Measurements from ENCODE around the gene ERMN. TPM values are rescaled to one million over a fixed set of nuclear protein-coding genes. Genes with fewer than 3 reads are reported as not detected.

Gene ERMN
- total and polyA plus RNA-seq, 12 donors: 0.07 to 0.09 TPM; not detected in 10

DNA sequence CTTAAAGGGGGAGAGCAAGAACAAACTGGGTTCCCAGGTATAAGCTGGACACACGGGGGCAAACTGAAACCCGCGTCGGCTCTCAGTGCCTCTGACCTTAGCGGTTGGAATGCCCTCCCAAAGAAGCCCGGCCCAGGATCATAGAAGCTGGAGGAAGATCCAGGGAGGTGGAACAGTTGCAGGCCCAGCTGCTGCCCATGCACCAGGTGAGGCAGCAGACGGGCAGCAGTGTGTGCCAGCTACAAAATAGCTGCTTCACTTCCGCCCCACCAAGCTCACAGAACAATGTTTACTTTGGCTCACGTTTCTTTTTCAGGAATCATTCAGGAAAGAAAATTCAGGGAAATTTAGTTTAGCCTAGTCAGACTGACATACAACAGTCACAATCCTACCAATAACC, 3.9 kb upstream of the ERMN start:
- Histone ChIP-seq H3K27ac (no peak overlapping the region), H3K9me3 (no peaks in the 10 kb centered on the region), H3K27me3 (no peaks in the 10 kb centered on the region), H3K4me3 (no peak overlapping the region), H3K36me3 (no peaks in the 10 kb centered on the region), H3K4me1 (peaks cover 0 to 12% (median 7%) of the 10 kb centered on the region in 9 donors)
- DNase-seq (no peak), ATAC-seq (no peak)
- WGBS, 2 donors: 78 to 90% methylated on average over 9 of the region's 9 CpGs
- TF ChIP-seq, protein P1, sequence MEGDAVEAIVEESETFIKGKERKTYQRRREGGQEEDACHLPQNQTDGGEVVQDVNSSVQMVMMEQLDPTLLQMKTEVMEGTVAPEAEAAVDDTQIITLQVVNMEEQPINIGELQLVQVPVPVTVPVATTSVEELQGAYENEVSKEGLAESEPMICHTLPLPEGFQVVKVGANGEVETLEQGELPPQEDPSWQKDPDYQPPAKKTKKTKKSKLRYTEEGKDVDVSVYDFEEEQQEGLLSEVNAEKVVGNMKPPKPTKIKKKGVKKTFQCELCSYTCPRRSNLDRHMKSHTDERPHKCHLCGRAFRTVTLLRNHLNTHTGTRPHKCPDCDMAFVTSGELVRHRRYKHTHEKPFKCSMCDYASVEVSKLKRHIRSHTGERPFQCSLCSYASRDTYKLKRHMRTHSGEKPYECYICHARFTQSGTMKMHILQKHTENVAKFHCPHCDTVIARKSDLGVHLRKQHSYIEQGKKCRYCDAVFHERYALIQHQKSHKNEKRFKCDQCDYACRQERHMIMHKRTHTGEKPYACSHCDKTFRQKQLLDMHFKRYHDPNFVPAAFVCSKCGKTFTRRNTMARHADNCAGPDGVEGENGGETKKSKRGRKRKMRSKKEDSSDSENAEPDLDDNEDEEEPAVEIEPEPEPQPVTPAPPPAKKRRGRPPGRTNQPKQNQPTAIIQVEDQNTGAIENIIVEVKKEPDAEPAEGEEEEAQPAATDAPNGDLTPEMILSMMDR (IDR thresholded peaks at IDR 0.05): no peak
- intact Hi-C loops (cut with DNase I): loop anchor here in 7 of 10 donors (5.0 to 10.0 kb wide), 4 partner anchors 163 to 685 kb away; no protein-coding TSS in a partner anchor

DNA sequence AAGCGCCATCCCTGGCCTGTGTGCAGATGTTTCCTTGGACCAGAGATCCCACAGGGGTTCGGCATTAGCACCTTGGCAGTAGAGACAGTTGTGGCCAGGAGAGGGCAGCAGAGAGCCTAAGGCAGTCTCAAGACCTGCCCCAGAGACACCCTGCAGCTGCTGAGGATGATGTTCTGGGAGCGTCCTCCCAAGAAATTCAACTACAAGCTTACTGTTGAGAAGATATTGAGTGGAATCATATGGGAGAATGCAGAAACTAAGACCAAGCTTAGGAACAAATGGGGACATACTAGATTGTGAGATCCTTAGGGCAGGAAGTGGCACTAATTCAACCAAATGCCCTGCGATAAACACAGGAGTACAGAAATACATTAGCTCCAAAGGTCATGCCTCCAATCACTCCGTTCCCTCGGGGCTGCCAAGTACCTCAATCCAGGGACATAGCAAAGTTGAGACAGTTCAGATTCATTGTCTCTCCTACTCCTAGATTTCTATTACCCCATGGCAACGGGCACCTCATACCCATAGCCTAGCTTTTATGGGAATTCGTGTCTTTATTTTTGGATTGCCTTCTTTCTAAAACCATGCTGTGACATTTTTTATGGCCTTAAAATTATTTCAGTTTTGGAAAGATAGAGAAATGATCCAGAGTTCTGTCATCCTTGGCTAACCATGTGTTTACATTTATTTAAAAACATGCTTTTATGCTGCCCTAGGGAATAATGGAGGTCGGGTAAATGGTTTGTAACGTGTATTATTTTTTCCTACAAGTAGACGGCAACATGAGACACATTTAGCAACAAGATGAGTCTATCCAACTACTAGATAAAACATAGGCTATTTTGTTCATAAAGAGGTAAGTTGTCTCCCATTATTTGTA, 2.2 kb upstream of the ERMN start:
- WGBS, 2 donors: 44 to 45% methylated on average over 11 of the region's 11 CpGs
- no peak overlapping the region for H3K4me3 ChIP-seq
- H3K27me3 ChIP-seq: no peaks in the 10 kb centered on the region
- no peaks in the 10 kb centered on the region for H3K36me3 ChIP-seq
- no peak overlapping the region for H3K27ac ChIP-seq
- intact Hi-C loops (cut with DNase I): loop anchor here in 7 of 10 donors (5.0 to 10.0 kb wide), 4 partner anchors 164 to 687 kb away; no protein-coding TSS in a partner anchor
- H3K4me1 ChIP-seq: peaks cover 0 to 12% (median 7%) of the 10 kb centered on the region in 9 donors
- ATAC-seq: peak; percentile 61 to 96 (median 91)
- no peaks in the 10 kb centered on the region for H3K9me3 ChIP-seq
- TF ChIP-seq, protein P1 (IDR thresholded peaks at IDR 0.05): peak; percentile 70 to 97 (median 88)
- DNase-seq: peak; percentile 79

DNA sequence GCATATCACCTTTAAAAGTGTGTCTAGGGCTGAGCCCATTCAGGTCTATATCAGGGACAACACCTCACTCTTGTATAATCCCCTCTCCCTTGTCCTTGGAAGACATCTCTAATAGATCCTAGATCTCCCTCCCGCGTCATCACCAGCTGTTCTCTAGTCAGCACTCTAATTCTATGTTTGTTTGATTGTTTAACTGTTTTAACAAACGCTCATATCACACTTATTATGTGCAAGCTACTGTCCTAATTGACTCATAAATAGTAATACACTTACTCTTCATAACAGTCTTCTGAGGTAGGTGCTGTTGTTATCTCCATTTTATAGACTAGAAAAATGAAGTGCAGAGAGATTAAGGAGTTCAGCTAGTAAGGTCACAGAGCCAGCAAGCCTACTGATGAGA, 1.6 kb upstream of the ERMN start:
- ATAC-seq: peak in 2 of 8 donors; percentile 18 to 27
- Histone ChIP-seq H3K27ac (no peak overlapping the region), H3K9me3 (no peaks in the 10 kb centered on the region), H3K27me3 (no peaks in the 10 kb centered on the region), H3K4me3 (no peak overlapping the region), H3K36me3 (no peaks in the 10 kb centered on the region), H3K4me1 (peaks cover 0 to 12% (median 7%) of the 10 kb centered on the region in 9 donors)
- intact Hi-C loops (cut with DNase I): loop anchor here in 7 of 10 donors (5.0 to 10.0 kb wide), 4 partner anchors 165 to 688 kb away; no protein-coding TSS in a partner anchor
- TF ChIP-seq, protein P1 (IDR thresholded peaks at IDR 0.05): no peak
- WGBS, 2 donors: 71 to 78% methylated on average over 3 of the region's 3 CpGs
- DNase-seq: no peak

DNA sequence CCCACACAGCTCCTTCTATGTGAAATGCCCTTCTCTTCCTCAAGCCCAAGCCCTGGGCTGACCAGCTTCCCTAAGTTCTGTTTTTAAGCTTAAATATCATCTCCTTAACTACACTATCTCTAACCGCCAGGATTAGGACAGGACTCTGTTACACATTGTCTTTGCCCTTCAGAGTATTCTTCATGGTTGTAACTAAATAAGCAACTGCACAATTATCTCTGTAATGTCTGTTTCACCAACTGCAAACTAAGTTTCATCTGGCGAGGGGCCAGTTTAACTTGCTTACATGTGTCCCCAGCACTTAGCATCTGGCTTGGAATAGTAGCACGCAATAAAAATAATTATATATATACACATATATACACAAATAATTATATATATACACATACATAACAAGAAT, 1.1 kb upstream of the ERMN start:
- intact Hi-C loops (cut with DNase I): loop anchor here in 7 of 10 donors (5.0 to 10.0 kb wide), 4 partner anchors 166 to 688 kb away; no protein-coding TSS in a partner anchor
- H3K9me3 ChIP-seq: no peaks in the 10 kb centered on the region
- TF ChIP-seq, protein P1 (IDR thresholded peaks at IDR 0.05): no peak
- no peak for DNase-seq
- H3K4me3 ChIP-seq: no peak overlapping the region
- H3K27me3 ChIP-seq: no peaks in the 10 kb centered on the region
- H3K4me1 ChIP-seq: peaks cover 0 to 14% (median 7%) of the 10 kb centered on the region in 9 donors
- 48 to 67% methylated on average over 3 of the region's 3 CpGs for WGBS, 2 donors
- no peak overlapping the region for H3K27ac ChIP-seq
- no peaks in the 10 kb centered on the region for H3K36me3 ChIP-seq
- peak in 3 of 8 donors; percentile 65 to 79 (median 79) for ATAC-seq
